Osteoblast (primary cell): Measurements from ENCODE around the gene C17orf114.
A peak's percentile ranks its signal among the peaks of the same experiment; 100 is the strongest.

Experiments used
- DNase-seq: peaks from one replicate; pipeline ENCODE4 v3.0.0; 2011; ENCODE audit warnings: low spot score, mixed read lengths; ENCODE audit not compliant: insufficient read length; ENCODE audit errors: missing footprints
- H2AFZ ChIP-seq: 2 replicates; pipeline ENCODE4 v1.6.0; 2011; ENCODE audit warnings: mild to moderate bottlenecking, low read length
- H3K27ac ChIP-seq: 2 replicates; pipeline ENCODE4 v1.5.1; 2011; ENCODE audit warnings: mild to moderate bottlenecking, low read depth, low read length, moderate library complexity
- H3K27me3 ChIP-seq: 2 replicates; pipeline ENCODE4 v1.6.0; 2012; ENCODE audit warnings: mild to moderate bottlenecking, control low read depth, inconsistent platforms, low read length, moderate library complexity; ENCODE audit not compliant: insufficient read depth
- H3K36me3 ChIP-seq: 2 replicates; pipeline ENCODE4 v1.5.1; 2011; ENCODE audit warnings: mild to moderate bottlenecking, low read length, control low read depth, moderate library complexity; ENCODE audit not compliant: insufficient read depth
- H3K4me1 ChIP-seq: 2 replicates; pipeline ENCODE4 v1.5.1; 2011; ENCODE audit warnings: mild to moderate bottlenecking, low read length, control low read depth, moderate library complexity; ENCODE audit not compliant: insufficient read depth
- H3K4me2 ChIP-seq: 2 replicates; pipeline ENCODE4 v1.6.0; 2011; ENCODE audit warnings: mild to moderate bottlenecking, low read length; ENCODE audit not compliant: insufficient read depth
- H3K4me3 ChIP-seq: fragments of 200-600 bp; sonication (generic); 3 replicates; pipeline ENCODE4 v1.5.1; 2012; ENCODE audit warnings: mild to moderate bottlenecking, low read length, inconsistent platforms; ENCODE audit not compliant: insufficient read depth
- H3K79me2 ChIP-seq: 2 replicates; pipeline ENCODE4 v1.6.0; 2012; ENCODE audit warnings: mild to moderate bottlenecking, low read length, control low read depth, inconsistent platforms; ENCODE audit not compliant: insufficient read depth
- H3K9me3 ChIP-seq: 2 replicates; pipeline ENCODE4 v1.5.1; 2011; ENCODE audit warnings: low read depth, low read length, control low read depth
- H4K20me1 ChIP-seq: 2 replicates; pipeline ENCODE4 v1.6.0; 2012; ENCODE audit warnings: mild to moderate bottlenecking, low read length, control low read depth; ENCODE audit not compliant: insufficient read depth
- TF ChIP-seq, protein P1 (sequence below): IDR thresholded peaks from 2 replicates; pipeline ENCODE4 v1.5.1; 2011; ENCODE audit warnings: mild to moderate bottlenecking, low read depth, low read length, moderate library complexity; ENCODE audit errors: extremely low read depth

The C17orf114 gene

DNA sequence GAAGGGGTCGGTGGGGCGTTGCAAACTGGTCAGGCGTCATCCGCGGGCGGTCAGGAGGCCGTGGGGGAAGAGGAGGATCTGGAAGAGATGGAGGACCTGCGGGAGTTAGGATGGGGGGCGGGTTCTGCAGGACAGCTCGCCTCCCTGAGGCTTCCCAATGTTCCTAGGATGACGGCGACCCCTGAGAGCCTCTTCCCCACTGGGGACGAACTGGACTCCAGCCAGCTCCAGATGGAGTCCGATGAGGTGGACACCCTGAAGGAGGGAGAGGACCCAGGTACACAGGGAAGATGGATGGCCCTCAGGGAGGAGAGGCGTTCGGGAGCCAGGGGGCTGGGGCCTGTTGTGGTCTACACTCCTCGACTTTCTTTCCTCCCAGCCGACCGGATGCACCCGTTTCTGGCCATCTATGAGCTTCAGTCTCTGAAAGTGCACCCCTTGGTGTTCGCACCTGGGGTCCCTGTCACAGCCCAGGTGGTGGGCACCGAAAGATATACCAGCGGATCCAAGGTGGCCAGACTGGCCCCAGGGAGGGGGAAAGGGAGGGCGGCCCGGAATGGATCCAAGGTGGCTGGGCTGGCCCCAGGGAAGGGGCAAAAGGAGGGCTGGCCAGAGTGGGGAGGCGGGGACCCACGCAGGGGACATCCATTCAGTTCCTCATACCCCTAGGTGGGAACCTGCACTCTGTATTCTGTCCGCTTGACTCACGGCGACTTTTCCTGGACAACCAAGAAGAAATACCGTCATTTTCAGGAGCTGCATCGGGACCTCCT is 5.7 kb upstream of the C17orf114 start:
- Histone ChIP-seq H3K36me3 (peaks cover 23% of the 10 kb centered on the region), H3K4me2 (peak overlapping the region; percentile 78), H3K79me2 (peaks cover 3% of the 10 kb centered on the region), H3K27me3 (no peaks in the 10 kb centered on the region), H4K20me1 (no peaks in the 10 kb centered on the region), H2AFZ (peak overlapping the region; percentile 25), H3K4me3 (peak overlapping the region; percentile 81), H3K4me1 (peaks cover 13% of the 10 kb centered on the region), H3K27ac (no peak overlapping the region), H3K9me3 (no peaks in the 10 kb centered on the region)
- DNase-seq, result peak; percentile 94
- TF ChIP-seq, protein P1, sequence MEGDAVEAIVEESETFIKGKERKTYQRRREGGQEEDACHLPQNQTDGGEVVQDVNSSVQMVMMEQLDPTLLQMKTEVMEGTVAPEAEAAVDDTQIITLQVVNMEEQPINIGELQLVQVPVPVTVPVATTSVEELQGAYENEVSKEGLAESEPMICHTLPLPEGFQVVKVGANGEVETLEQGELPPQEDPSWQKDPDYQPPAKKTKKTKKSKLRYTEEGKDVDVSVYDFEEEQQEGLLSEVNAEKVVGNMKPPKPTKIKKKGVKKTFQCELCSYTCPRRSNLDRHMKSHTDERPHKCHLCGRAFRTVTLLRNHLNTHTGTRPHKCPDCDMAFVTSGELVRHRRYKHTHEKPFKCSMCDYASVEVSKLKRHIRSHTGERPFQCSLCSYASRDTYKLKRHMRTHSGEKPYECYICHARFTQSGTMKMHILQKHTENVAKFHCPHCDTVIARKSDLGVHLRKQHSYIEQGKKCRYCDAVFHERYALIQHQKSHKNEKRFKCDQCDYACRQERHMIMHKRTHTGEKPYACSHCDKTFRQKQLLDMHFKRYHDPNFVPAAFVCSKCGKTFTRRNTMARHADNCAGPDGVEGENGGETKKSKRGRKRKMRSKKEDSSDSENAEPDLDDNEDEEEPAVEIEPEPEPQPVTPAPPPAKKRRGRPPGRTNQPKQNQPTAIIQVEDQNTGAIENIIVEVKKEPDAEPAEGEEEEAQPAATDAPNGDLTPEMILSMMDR, result no peak

DNA sequence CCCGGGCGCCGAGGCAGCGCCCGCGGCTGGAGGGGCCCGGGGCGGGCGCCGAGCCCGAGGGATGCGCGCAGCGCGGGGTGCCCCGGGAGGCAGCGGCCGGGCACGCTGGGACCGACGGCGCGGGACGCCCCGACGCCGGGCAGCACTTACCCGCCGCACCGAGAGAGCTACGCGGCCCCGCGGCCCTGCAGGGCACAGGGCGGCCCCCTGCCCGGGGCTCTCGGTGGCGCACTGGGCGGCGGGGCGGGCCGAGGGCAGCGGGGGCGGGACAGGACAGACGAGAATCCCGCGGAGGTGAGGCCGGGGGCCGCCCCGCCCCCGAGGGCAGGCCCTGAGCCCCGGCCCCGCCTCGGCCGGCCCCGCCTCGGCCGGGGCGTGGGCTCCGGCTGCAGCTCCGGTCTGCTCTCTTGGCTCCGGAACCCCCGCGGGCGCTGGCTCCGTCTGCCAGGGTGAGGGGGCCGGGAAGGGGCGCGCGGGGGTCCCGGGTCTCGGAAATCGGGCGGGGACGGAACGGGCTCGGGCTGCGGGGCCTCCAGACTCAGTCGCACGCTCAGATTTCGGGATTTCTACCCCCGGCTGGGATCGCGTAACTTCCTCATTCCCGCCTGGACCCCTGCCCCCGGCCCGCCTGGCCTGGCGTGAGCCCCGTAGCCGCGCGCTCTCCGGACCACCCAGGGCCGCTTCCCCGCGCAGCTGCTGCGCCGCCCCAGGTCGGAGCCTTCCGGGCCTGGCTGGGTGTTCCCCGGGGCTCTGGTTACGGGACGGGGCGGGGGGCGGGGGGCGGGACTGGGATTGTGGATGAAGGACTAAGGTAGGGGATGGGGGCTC is 4.9 kb upstream of the C17orf114 start, which contains the start of gene PLD2:
Gene PLD2, plus strand, starts transcription at position 376 of the 828 bp plus-strand sequence. CDS start 621 bp downstream, outside the sequence.
- Histone ChIP-seq H3K4me3 (peak within 1 kb of the TSS; percentile 81), H4K20me1 (no peaks in the 10 kb centered on the region), H2AFZ (peak within 1 kb of the TSS; percentile 88), H3K27ac (peak within 1 kb of the TSS; percentile 17), H3K9me3 (no peaks in the 10 kb centered on the region), H3K4me1 (peaks cover 13% of the 10 kb centered on the region), H3K79me2 (peaks cover 3% of the 10 kb centered on the region), H3K4me2 (peak within 1 kb of the TSS; percentile 93), H3K27me3 (no peaks in the 10 kb centered on the region), H3K36me3 (peaks cover 23% of the 10 kb centered on the region)
- peak; percentile 100 for DNase-seq
- TF ChIP-seq, protein P1, result no peak

DNA sequence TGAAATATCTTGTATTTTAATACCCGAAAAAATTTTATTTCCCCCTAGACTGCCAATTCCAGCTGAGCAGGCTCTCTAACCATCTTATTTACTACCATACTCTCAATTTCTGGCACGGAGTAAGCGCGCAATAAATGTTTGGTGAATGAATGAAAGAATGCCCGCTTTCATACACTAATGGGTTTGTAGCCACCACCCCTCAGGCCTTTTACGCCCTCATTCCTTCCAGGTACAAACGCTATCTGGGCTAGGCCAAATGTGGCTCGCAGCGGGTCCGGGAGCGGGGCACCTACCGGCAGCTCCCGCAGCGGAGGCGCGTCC is 4.3 kb upstream of the C17orf114 start:
- H3K36me3 ChIP-seq, result peaks cover 23% of the 10 kb centered on the region
- TF ChIP-seq, protein P1, result no peak
- peak overlapping the region; percentile 88 for H2AFZ ChIP-seq
- H3K9me3 ChIP-seq, result no peaks in the 10 kb centered on the region
- no peaks in the 10 kb centered on the region for H4K20me1 ChIP-seq
- no peaks in the 10 kb centered on the region for H3K27me3 ChIP-seq
- DNase-seq, result no peak
- H3K4me3 ChIP-seq, result peak overlapping the region; percentile 81
- peaks cover 13% of the 10 kb centered on the region for H3K4me1 ChIP-seq
- peak overlapping the region; percentile 93 for H3K4me2 ChIP-seq
- no peak overlapping the region for H3K27ac ChIP-seq
- H3K79me2 ChIP-seq, result peaks cover 3% of the 10 kb centered on the region
